NOMO-1 treated with dmso at 0.1 percent for 144 hours (cell line): ENCODE data around the gene SPOCK1.

Source experiments
- DNase-seq: peaks from one replicate; lab custom pipeline; 2025; ENCODE audit not compliant: unreplicated experiment; lab: John Stamatoyannopoulos, UW

Gene SPOCK1

GRCh38 chr5:137446151-137446550 lies 53.0 kb downstream of the SPOCK1 start:
- no peak for DNase-seq

GRCh38 chr5:137442660-137443059 lies 56.5 kb downstream of the SPOCK1 start:
- DNase-seq: no peak

- no peak for DNase-seq
These were observed 57.6 kb downstream of the SPOCK1 start for GRCh38 chr5:137441476-137441875.

GRCh38 chr5:137440795-137441194 lies 58.3 kb downstream of the SPOCK1 start:
- DNase-seq: no peak

- no peak for DNase-seq
These were observed 59.5 kb downstream of the SPOCK1 start for GRCh38 chr5:137439645-137440044.

GRCh38 chr5:137438932-137439331 lies 60.2 kb downstream of the SPOCK1 start:
- DNase-seq: no peak

- no peak for DNase-seq
These were observed 61.4 kb downstream of the SPOCK1 start for GRCh38 chr5:137437774-137438173.

- no peak for DNase-seq
These were observed 65.6 kb downstream of the SPOCK1 start for GRCh38 chr5:137433539-137433938.

- no peak for DNase-seq
These were observed 66.8 kb downstream of the SPOCK1 start for GRCh38 chr5:137432376-137432775.

- no peak for DNase-seq
These were observed 68.1 kb downstream of the SPOCK1 start for GRCh38 chr5:137431051-137431450.

GRCh38 chr5:137415231-137415681 lies 83.9 kb downstream of the SPOCK1 start:
- no peak for DNase-seq

GRCh38 chr5:137414112-137414755 lies 84.9 kb downstream of the SPOCK1 start:
- no peak for DNase-seq

GRCh38 chr5:137412136-137412535 lies 87.0 kb downstream of the SPOCK1 start:
- DNase-seq: no peak

- DNase-seq: no peak
These were observed 88.7 kb downstream of the SPOCK1 start for GRCh38 chr5:137410234-137411010.

- no peak for DNase-seq
These were observed 89.4 kb downstream of the SPOCK1 start for GRCh38 chr5:137409736-137410135.

- no peak for DNase-seq
These were observed 92.0 kb downstream of the SPOCK1 start for GRCh38 chr5:137407090-137407489.

- DNase-seq: no peak
These were observed 93.7 kb downstream of the SPOCK1 start for GRCh38 chr5:137405393-137405792.

- DNase-seq: no peak
These were observed 95.3 kb downstream of the SPOCK1 start for GRCh38 chr5:137403869-137404268.

- no peak for DNase-seq
These were observed 96.5 kb downstream of the SPOCK1 start for GRCh38 chr5:137402436-137403187.

- DNase-seq: no peak
These were observed 97.2 kb downstream of the SPOCK1 start for GRCh38 chr5:137401946-137402345.

- DNase-seq: no peak
These were observed 98.6 kb downstream of the SPOCK1 start for GRCh38 chr5:137400571-137400970.

GRCh38 chr5:137399911-137400310 lies 99.2 kb downstream of the SPOCK1 start:
- DNase-seq: no peak
